AG04449 (cell line): ENCODE measurements around the gene STK32A.

Source experiments
- CTCF ChIA-PET: fragments of 350-600 bp; formaldehyde crosslinking; extraction: SDS; loops from one replicate; lab custom pipeline; 2021; ENCODE audit warnings: antibody characterized with exemption; lab: Yijun Ruan, JAX
- POLR2A ChIA-PET: fragments of 400-600, 350-600 bp; formaldehyde crosslinking; extraction: SDS; loops from one replicate; lab custom pipeline; 2020; ENCODE audit warnings: antibody characterized with exemption, inconsistent platforms; lab: Yijun Ruan, JAX
- DNase-seq: peaks from one replicate; pipeline ENCODE4 v3.0.0-alpha.2; 2010; ENCODE audit warnings: low read depth, low spot score
- H3K4me3 ChIP-seq: 2 replicates; pipeline ENCODE4 v1.5.1; 2011; ENCODE audit warnings: low read depth, mild to moderate bottlenecking, control low read depth, low read length
- TF ChIP-seq, protein P1 (sequence below): IDR thresholded peaks from one replicate; pipeline ENCODE4 v1.5.1; 2011; ENCODE audit warnings: mild to moderate bottlenecking, moderate library complexity, low read length, control low read depth, inconsistent platforms; ENCODE audit not compliant: insufficient read depth; ENCODE audit errors: missing control alignments

STK32A gene

GRCh38 chr5:147390654-147391225, 155.9 kb downstream of the STK32A start:
- CTCF ChIA-PET = interaction anchor here (0.9 to 12.0 kb wide), 15 partner anchors 9 to 292 kb away, joined by 3 to 91 read pairs (median 10); no protein-coding TSS in a partner anchor
- TF ChIP-seq, protein P1, sequence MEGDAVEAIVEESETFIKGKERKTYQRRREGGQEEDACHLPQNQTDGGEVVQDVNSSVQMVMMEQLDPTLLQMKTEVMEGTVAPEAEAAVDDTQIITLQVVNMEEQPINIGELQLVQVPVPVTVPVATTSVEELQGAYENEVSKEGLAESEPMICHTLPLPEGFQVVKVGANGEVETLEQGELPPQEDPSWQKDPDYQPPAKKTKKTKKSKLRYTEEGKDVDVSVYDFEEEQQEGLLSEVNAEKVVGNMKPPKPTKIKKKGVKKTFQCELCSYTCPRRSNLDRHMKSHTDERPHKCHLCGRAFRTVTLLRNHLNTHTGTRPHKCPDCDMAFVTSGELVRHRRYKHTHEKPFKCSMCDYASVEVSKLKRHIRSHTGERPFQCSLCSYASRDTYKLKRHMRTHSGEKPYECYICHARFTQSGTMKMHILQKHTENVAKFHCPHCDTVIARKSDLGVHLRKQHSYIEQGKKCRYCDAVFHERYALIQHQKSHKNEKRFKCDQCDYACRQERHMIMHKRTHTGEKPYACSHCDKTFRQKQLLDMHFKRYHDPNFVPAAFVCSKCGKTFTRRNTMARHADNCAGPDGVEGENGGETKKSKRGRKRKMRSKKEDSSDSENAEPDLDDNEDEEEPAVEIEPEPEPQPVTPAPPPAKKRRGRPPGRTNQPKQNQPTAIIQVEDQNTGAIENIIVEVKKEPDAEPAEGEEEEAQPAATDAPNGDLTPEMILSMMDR = no peak

DNA sequence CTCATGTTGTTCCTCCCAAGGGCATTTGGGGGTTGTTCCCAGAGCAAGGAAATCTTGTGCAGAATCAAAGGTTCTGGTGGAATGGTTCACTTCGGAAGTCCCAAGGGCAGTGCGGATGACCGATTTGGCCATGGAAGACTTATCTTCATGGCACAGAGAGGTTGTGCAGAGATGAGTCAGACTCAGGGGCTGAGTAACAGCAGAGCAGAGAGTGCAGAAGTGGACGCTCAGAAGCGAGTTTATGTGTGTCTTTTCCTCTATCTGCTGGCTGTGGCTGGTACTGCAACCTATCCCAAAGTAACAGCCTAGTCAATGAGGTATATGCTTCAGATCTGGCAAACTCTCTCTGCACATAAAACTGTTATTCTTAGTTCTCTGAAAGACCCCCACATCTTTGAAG, 157.0 kb downstream of the STK32A start:
- ChIA-PET CTCF (interaction anchor here (0.6 to 12.0 kb wide), 19 partner anchors 10 to 293 kb away, joined by 3 to 91 read pairs (median 4); no protein-coding TSS in a partner anchor), POLR2A (no interaction called here)

More at GRCh38 chr5:147390654-147391225, 155.9 kb downstream of the STK32A start:
- POLR2A ChIA-PET = no interaction called here
- H3K4me3 ChIP-seq = no peak overlapping the region
- no peak for DNase-seq

DNA sequence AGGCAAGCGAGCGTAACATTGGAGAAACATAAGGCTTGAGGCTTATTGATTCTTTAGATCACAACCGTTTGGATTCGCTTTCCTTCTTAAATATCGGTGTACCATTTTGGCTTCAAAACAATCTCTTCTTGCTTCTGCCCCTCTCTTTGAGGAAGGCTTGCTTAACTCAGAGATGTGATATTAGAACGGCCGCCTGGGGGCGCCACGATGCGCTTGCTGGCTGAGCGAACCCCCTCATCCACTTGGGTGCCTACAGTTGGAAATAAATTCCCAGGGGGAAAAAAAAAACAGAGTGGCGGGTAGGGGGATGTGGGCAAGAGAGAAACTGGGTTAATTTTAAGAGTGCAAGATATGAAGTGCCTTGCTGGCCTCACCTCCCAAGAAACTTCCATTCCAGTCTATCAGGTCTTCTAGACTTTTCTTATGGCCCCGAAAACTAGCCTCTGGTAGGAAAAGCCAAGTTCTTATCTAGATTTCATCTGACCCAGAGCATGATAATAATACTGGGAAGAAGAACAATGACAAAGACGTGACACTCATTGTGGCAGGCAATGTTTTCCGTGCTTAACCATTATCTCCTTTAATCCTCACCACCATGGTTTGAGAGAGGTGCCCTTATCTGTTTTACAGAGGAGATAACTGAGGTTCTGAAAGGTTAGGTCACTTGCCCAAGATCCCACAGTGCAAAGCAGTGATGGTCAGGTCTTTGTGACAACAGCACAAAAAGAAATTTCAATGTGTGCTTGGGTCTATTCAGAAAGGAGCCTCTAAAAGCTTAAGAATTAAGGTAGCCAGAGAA, 159.2 kb downstream of the STK32A start:
- no peak for DNase-seq
- ChIA-PET POLR2A (no interaction called here), CTCF (interaction anchor here (0.9 to 12.0 kb wide), 10 partner anchors 9 to 184 kb away, joined by 3 to 91 read pairs (median 18); no protein-coding TSS in a partner anchor)
- TF ChIP-seq, protein P1 = peak; percentile 10
- no peak overlapping the region for H3K4me3 ChIP-seq

More for the DNA sequence above, 157.0 kb downstream of the STK32A start:
- TF ChIP-seq, protein P1 = peak; percentile 67
- H3K4me3 ChIP-seq = no peak overlapping the region
- DNase-seq = peak; percentile 21

DNA sequence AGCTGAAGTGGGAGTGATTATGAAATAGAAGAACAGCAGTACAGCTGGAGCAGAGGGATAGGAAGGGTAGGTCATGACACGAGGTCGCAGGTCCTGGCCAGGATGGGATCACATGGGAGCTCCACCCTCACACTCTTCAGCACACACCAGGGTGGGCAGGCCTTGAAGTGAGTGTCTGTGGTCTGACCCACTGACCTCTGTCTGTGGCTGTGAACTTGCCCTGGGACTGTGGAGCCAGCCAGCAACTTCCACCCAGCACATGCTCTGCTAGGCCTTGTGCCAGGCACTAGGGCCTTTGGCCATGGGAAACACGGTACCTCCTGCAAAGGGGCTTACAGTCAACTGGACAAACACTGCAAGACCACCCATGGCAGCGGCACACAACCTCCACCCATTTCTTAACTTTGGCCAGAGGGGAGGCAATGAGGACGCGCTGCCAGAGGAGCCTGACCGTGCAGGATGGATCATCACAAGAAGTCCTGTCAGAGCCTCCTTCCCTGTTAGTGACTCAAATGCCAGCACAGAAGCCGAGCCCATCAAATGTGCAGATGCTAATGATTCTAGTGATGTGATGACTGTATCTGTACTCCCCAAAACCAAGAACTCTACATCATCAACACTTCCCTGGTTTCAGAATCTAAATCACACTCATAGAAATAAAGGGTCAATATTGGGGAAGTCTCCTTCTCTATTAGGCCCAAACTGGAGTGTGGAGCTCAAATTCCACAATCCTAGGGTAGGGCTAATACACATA, 161.4 kb downstream of the STK32A start:
- DNase-seq = no peak
- CTCF ChIA-PET = interaction anchor here (0.8 to 12.0 kb wide), 6 partner anchors 9 to 181 kb away, joined by 3 to 91 read pairs (median 4); no protein-coding TSS in a partner anchor
- no peak overlapping the region for H3K4me3 ChIP-seq
- POLR2A ChIA-PET = no interaction called here
- TF ChIP-seq, protein P1 = no peak

DNA sequence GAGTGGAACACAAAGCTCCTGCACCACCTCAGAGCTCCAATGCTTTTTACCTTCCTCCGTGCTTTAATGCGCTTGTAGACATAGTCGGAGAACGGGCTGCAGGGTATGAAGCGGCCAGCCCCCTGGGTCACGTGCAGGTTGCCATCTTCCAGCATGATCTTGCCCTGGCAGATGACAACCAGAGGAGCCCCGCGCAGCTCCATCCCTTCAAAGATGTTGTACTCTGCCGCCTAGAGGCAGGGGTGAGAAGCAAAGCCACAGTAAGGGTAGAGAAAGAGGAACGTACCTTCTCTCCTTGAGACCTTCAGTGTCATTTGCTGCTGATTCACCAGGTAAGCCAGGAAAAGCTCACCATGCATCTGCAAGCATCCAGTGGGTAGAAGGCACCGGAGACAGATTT, 162.8 kb downstream of the STK32A start:
- POLR2A ChIA-PET = no interaction called here
- H3K4me3 ChIP-seq = no peak overlapping the region
- DNase-seq = no peak
- TF ChIP-seq, protein P1 = no peak
- CTCF ChIA-PET = interaction anchor here (1.1 to 12.0 kb wide), 5 partner anchors 9 to 180 kb away, joined by 3 to 91 read pairs (median 7); no protein-coding TSS in a partner anchor
